Measurements from ENCODE around the gene CHST15. TPM values are rescaled to one million over a fixed set of nuclear protein-coding genes. Genes with fewer than 3 reads are reported as not detected.
A peak's percentile ranks its signal among the peaks of the same experiment; 100 is the strongest.

Gene CHST15
- total and polyA plus RNA-seq, 2 of the 13 experiments (the other 11 are each of a cell fraction or from before 2014, with no cell fraction given), result 1.4 to 94.7 TPM

DNA sequence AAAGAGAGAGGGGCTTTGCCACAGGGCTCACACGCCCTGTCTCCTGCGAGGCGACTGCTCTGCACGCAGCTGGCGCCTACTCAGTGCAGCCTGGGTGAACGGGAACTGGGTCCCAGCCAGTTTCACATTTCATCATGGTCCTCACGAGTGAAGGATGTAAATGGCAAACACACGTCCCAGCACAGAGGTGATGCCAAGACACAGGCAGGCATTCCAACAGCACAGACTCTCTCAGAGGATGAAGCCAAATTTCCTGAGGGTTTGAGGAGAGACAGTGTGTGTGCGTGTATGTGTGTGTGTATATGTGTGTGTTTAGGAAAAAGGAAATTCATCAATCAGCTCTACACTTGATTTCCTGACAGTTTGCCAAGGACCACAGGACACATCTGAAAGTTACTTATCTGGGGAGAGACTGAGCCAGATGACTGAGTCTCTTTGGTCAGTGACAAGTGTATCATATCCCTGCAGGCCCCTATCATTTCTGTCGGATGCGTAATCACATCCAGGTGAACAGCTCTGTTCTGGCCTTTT, 53.9 kb downstream of the CHST15 start:
- Histone ChIP-seq H3K79me2 (ENCODE audit: insufficient read depth, low read length) (peaks cover under 1% of the 10 kb centered on the region), H3K9me3 (ENCODE audit: low read length) (no peaks in the 10 kb centered on the region), H3K4me1 (ENCODE audit: insufficient read depth, low read length) (peaks cover 88% of the 10 kb centered on the region), H3K27ac (ENCODE audit: extremely low read length, insufficient read depth, low read length) (no peak overlapping the region), H4K20me1 (ENCODE audit: insufficient read depth, low read length) (no peaks in the 10 kb centered on the region), H2AFZ (ENCODE audit: low read length) (no peak overlapping the region), H3K36me3 (replicated peaks in 1 of 2; ENCODE audit: control insufficient read depth in 1 of 2, insufficient read depth in 2 of 2, low read length in 2 of 2) (peaks cover 29 to 62% of the 10 kb centered on the region in 2 experiments), H3K4me2 (ENCODE audit: low read depth, low read length) (no peak overlapping the region), H3K4me3 (replicated peaks in 1 of 3; ENCODE audit: insufficient read depth in 1 of 3, low read depth in 2 of 3, low read length in 3 of 3) (no peak overlapping the region), H3K27me3 (ENCODE audit: control insufficient read depth in 1 of 2, insufficient read depth in 2 of 2, low read length in 2 of 2) (no peaks in the 10 kb centered on the region), H3K9ac (ENCODE audit: insufficient read depth, low read depth, low read length) (no peak overlapping the region)
- ChIA-PET POLR2A (no interaction called here), CTCF (ENCODE audit: low intra/inter-chr PET ratio, low total read pairs) (no interaction called here)
- no peak for ATAC-seq
- DNase-seq (ENCODE audit: low spot score), result no peak
- over 99% methylated on average over 11 of the region's 11 CpGs for WGBS (ENCODE audit: low lambda C conversion rate)
- in situ Hi-C loops (cut with HindIII; ENCODE audit: extremely low pct_ligation_motif_present, low pct_unique_long_range_greater_than_20kb) (no loop called here), intact Hi-C loops (cut with micrococcal nuclease; ENCODE audit: unreplicated experiment) (no loop called here)
- no TSS peak for BruUV-seq (replicated peaks)
- TF ChIP-seq ZNF629 (CRISPR knock-in tag; conservative IDR thresholded peaks at IDR 0.05), result no peak
- no peak for TF ChIP-seq CHD2 (IDR thresholded peaks at IDR 0.05; ENCODE audit: low read depth, low read length)
- 0 out of 2 replicates have a peak, but pooled peaks have one; percentile 30 for TF ChIP-seq ZC3H13 (CRISPR knock-in tag; IDR thresholded peaks at IDR 0.05)
- TF ChIP-seq POLR2AphosphoS5 (IDR thresholded peaks at IDR 0.05; ENCODE audit: low read depth, low read length), result peak; percentile 9; the same call in 1 of the 2 replicates
- 0 out of 2 replicates have a peak, but pooled peaks have one; percentile 23 for TF ChIP-seq ZKSCAN8 (CRISPR knock-in tag; IDR thresholded peaks at IDR 0.05; ENCODE audit: borderline replicate concordance)
- no peak for TF ChIP-seq ZNF256 (CRISPR knock-in tag; conservative IDR thresholded peaks at IDR 0.05)
- TF ChIP-seq, protein P1, sequence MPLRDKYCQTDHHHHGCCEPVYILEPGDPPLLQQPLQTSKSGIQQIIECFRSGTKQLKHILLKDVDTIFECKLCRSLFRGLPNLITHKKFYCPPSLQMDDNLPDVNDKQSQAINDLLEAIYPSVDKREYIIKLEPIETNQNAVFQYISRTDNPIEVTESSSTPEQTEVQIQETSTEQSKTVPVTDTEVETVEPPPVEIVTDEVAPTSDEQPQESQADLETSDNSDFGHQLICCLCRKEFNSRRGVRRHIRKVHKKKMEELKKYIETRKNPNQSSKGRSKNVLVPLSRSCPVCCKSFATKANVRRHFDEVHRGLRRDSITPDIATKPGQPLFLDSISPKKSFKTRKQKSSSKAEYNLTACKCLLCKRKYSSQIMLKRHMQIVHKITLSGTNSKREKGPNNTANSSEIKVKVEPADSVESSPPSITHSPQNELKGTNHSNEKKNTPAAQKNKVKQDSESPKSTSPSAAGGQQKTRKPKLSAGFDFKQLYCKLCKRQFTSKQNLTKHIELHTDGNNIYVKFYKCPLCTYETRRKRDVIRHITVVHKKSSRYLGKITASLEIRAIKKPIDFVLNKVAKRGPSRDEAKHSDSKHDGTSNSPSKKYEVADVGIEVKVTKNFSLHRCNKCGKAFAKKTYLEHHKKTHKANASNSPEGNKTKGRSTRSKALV (CRISPR knock-in tag; IDR thresholded peaks at IDR 0.05), result no peak
- TF ChIP-seq, protein P2, sequence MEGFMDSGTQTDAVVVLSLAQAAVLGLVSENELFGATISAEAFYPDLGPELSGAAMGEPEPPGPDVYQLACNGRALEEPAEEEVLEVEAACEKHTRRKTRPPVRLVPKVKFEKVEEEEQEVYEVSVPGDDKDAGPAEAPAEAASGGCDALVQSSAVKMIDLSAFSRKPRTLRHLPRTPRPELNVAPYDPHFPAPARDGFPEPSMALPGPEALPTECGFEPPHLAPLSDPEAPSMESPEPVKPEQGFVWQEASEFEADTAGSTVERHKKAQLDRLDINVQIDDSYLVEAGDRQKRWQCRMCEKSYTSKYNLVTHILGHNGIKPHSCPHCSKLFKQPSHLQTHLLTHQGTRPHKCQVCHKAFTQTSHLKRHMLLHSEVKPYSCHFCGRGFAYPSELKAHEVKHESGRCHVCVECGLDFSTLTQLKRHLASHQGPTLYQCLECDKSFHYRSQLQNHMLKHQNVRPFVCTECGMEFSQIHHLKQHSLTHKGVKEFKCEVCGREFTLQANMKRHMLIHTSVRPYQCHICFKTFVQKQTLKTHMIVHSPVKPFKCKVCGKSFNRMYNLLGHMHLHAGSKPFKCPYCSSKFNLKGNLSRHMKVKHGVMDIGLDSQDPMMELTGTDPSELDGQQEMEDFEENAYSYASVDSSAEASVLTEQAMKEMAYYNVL (CRISPR knock-in tag; IDR thresholded peaks at IDR 0.05; ENCODE audit: borderline replicate concordance), result no peak
- no peak for TF ChIP-seq SIN3B (IDR thresholded peaks at IDR 0.05; ENCODE audit: low read length)
- TF ChIP-seq RAD51 (IDR thresholded peaks at IDR 0.05; ENCODE audit: borderline replicate concordance), result no peak
- no peak for TF ChIP-seq HCFC1 (IDR thresholded peaks at IDR 0.05; ENCODE audit: low read depth, low read length)
- no peak for TF ChIP-seq ZNF891 (CRISPR knock-in tag; IDR thresholded peaks at IDR 0.05)
- TF ChIP-seq ZNF614 (CRISPR knock-in tag; IDR thresholded peaks at IDR 0.05; ENCODE audit: borderline replicate concordance), result no peak
- no peak for TF ChIP-seq ZNF530 (CRISPR knock-in tag; IDR thresholded peaks at IDR 0.05; ENCODE audit: low read depth)
- TF ChIP-seq ZNF724P (CRISPR knock-in tag; IDR thresholded peaks at IDR 0.05; ENCODE audit: borderline replicate concordance), result no peak
- no peak for TF ChIP-seq ZNF446 (CRISPR knock-in tag; IDR thresholded peaks at IDR 0.05)
- TF ChIP-seq SP1 (IDR thresholded peaks at IDR 0.05), result no peak
- TF ChIP-seq SP1 (CRISPR knock-in tag; IDR thresholded peaks at IDR 0.05), result no peak
- TF ChIP-seq, protein P3, sequence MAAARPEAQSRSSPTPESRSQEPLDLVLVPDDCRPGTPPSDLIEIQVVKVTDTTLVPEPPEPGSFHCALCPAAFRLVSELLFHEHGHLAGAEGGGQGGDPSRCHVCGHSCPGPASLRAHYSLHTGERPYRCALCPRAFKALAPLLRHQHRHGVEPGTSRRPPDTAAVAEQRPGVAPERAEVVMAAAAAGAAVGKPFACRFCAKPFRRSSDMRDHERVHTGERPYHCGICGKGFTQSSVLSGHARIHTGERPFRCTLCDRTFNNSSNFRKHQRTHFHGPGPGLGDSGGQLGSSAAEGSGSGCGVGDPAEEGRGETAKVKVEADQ (CRISPR knock-in tag; IDR thresholded peaks at IDR 0.05; ENCODE audit: borderline replicate concordance), result no peak
- no peak for TF ChIP-seq ZNF720 (CRISPR knock-in tag; IDR thresholded peaks at IDR 0.05)
- no peak for TF ChIP-seq FOXA3 (CRISPR knock-in tag; IDR thresholded peaks at IDR 0.05)
- no peak for TF ChIP-seq MIER2 (CRISPR knock-in tag; IDR thresholded peaks at IDR 0.05)
- TF ChIP-seq ZNF7 (CRISPR knock-in tag; IDR thresholded peaks at IDR 0.05), result no peak
- FAIRE-seq, result no peak

Data from HepG2 (cell line).